IMR-90 (cell line): Measurements from ENCODE around the gene OTOG. TPM values are rescaled to one million over a fixed set of nuclear protein-coding genes. Genes with fewer than 3 reads are reported as not detected.

Experiments used
- ATAC-seq: fragments of 200-7000 bp; cut with Tn5 transposase; 2 replicates; pipeline ENCODE4 v1.9.1; 2020; ENCODE audit warnings: low read depth, mild to moderate bottlenecking, moderate library complexity
- BruUV-seq: library from RNA; stranded (reverse); fragments of 400-500 nt; replicated peaks from 2 replicates; lab custom pipeline; 2021; lab: Mats Ljungman, UMichigan
- CTCF ChIA-PET: fragments of 300-600 bp; formaldehyde crosslinking; extraction: SDS; loops from one replicate; lab custom pipeline; 2021; ENCODE audit warnings: antibody characterized with exemption; lab: Yijun Ruan, JAX
- POLR2A ChIA-PET: fragments of 300-600 bp; sonication (Branson Sonifier 250); formaldehyde crosslinking; loops from one replicate; lab custom pipeline; 2022; ENCODE audit warnings: antibody characterized with exemption; ENCODE audit not compliant: unreplicated experiment; lab: Charles Lee
- DNase-seq: peaks from one replicate; pipeline ENCODE4 v3.0.0; 2013
- H2AFZ ChIP-seq: replicated peaks from 2 replicates; pipeline ENCODE3; 2013; ENCODE audit warnings: low read length, mild to moderate bottlenecking; ENCODE audit not compliant: poor library complexity
- H2AK5ac ChIP-seq: 2 replicates; pipeline ENCODE4 v1.6.1; 2013; ENCODE audit warnings: low read depth, low read length, inconsistent platforms
- H2AK9ac ChIP-seq: replicated peaks from 2 replicates; pipeline ENCODE3; 2013; ENCODE audit warnings: mild to moderate bottlenecking, low read depth, low read length, moderate library complexity; ENCODE audit not compliant: poor library complexity
- H2BK120ac ChIP-seq: 2 replicates; pipeline ENCODE4 v1.6.1; 2013; ENCODE audit warnings: low read depth, low read length, inconsistent platforms
- H2BK15ac ChIP-seq: 3 replicates; pipeline ENCODE4 v1.6.1; 2013; ENCODE audit warnings: low read depth, low read length, inconsistent platforms
- H2BK20ac ChIP-seq: 2 replicates; pipeline ENCODE4 v1.6.1; 2013; ENCODE audit warnings: low read depth, mild to moderate bottlenecking, inconsistent platforms, low read length, moderate library complexity
- H2BK5ac ChIP-seq: 2 replicates; pipeline ENCODE4 v1.6.1; 2013; ENCODE audit warnings: mild to moderate bottlenecking, low read depth, low read length, inconsistent platforms; ENCODE audit not compliant: poor library complexity, severe bottlenecking
- H3K14ac ChIP-seq: replicated peaks from 2 replicates; pipeline ENCODE4 v1.6.1; 2013; ENCODE audit warnings: low read depth, low read length, inconsistent platforms
- H3K18ac ChIP-seq: 2 replicates; pipeline ENCODE4 v1.6.1; 2013; ENCODE audit warnings: low read depth, low read length, control low read depth
- H3K23ac ChIP-seq: 2 replicates; pipeline ENCODE4 v1.6.1; 2013; ENCODE audit warnings: low read depth, low read length, inconsistent platforms
- H3K27ac ChIP-seq: 2 replicates; pipeline ENCODE4 v1.5.1; 2013; ENCODE audit warnings: mild to moderate bottlenecking, control low read depth, low read length; ENCODE audit not compliant: insufficient read depth
- H3K27me3 ChIP-seq: 2 replicates; pipeline ENCODE4 v1.6.1; 2013; ENCODE audit warnings: low read length; ENCODE audit not compliant: control insufficient read depth, insufficient read depth
- H3K36me3 ChIP-seq: 2 replicates; pipeline ENCODE4 v1.6.1; 2013; ENCODE audit warnings: low read length, mixed read lengths; ENCODE audit not compliant: control insufficient read depth, insufficient read depth
- H3K4ac ChIP-seq: 2 replicates; pipeline ENCODE4 v1.6.1; 2013; ENCODE audit warnings: low read depth, low read length, inconsistent platforms
- H3K4me1 ChIP-seq: 2 replicates; pipeline ENCODE4 v1.6.1; 2013; ENCODE audit warnings: low read length, mixed read lengths; ENCODE audit not compliant: control insufficient read depth, insufficient read depth
- H3K4me2 ChIP-seq: 2 replicates; pipeline ENCODE4 v1.6.1; 2013; ENCODE audit warnings: low read depth, mild to moderate bottlenecking, control low read depth, low read length, moderate library complexity
- H3K4me3 ChIP-seq: 2 replicates; pipeline ENCODE4 v1.5.1; 2013; ENCODE audit warnings: low read depth, mild to moderate bottlenecking, control low read depth, low read length, moderate library complexity; ENCODE audit not compliant: insufficient read depth
- H3K56ac ChIP-seq: 2 replicates; pipeline ENCODE4 v1.6.1; 2013; ENCODE audit warnings: low read length, inconsistent platforms; ENCODE audit not compliant: insufficient read depth; ENCODE audit errors: extremely low read depth
- H3K79me1 ChIP-seq, 2 experiments: 2 replicates each; pipeline ENCODE4 v1.6.1; 2013; ENCODE audit warnings: low read length in 2 of 2, inconsistent platforms in 1 of 2, low read depth in 1 of 2
- H3K9ac ChIP-seq: 2 replicates; pipeline ENCODE4 v1.6.1; 2013; ENCODE audit warnings: low read depth, low read length, control low read depth
- H3K9me1 ChIP-seq: 2 replicates; pipeline ENCODE4 v1.6.1; 2013; ENCODE audit warnings: low read length, inconsistent platforms; ENCODE audit not compliant: insufficient read depth
- H3K9me3 ChIP-seq: 2 replicates; pipeline ENCODE4 v1.6.1; 2013; ENCODE audit warnings: low read length; ENCODE audit not compliant: control insufficient read depth, insufficient read depth
- H4K20me1 ChIP-seq: 2 replicates; pipeline ENCODE4 v1.6.1; 2013; ENCODE audit warnings: low read length, inconsistent platforms; ENCODE audit not compliant: insufficient read depth
- H4K5ac ChIP-seq: 2 replicates; pipeline ENCODE4 v1.6.1; 2013; ENCODE audit warnings: mild to moderate bottlenecking, low read depth, low read length, control low read depth
- H4K8ac ChIP-seq, 2 experiments: 2 replicates each; pipeline ENCODE4 v1.6.1; 2013; ENCODE audit warnings: low read depth in 2 of 2, low read length in 2 of 2, control low read depth in 1 of 2, inconsistent platforms in 1 of 2
- H4K91ac ChIP-seq: 2 replicates; pipeline ENCODE4 v1.6.1; 2013; ENCODE audit warnings: low read depth, low read length, inconsistent platforms; ENCODE audit not compliant: insufficient read depth
- BHLHE40 ChIP-seq: fragments of 150-350 bp; IDR thresholded peaks from 2 replicates; pipeline ENCODE4 v1.6.1; 2016; ENCODE audit warnings: mild to moderate bottlenecking, low read depth, low read length
- CEBPB ChIP-seq: IDR thresholded peaks from 2 replicates; pipeline ENCODE4 v1.6.1; 2012; ENCODE audit warnings: low read depth, low read length, improper control_type of control experiment
- CHD1 ChIP-seq: IDR thresholded peaks from 2 replicates; pipeline ENCODE4 v1.6.1; 2012; ENCODE audit warnings: low read depth, low read length, improper control_type of control experiment
- CTCF ChIP-seq: conservative IDR thresholded peaks from 2 replicates; pipeline ENCODE4 v1.5.1; 2012; ENCODE audit warnings: mild to moderate bottlenecking, low read depth, low read length, improper control_type of control experiment
- ELK1 ChIP-seq: fragments of 150-350 bp; IDR thresholded peaks from 2 replicates; pipeline ENCODE4 v1.6.1; 2016; ENCODE audit warnings: low read depth, mild to moderate bottlenecking, low read length, moderate library complexity, borderline replicate concordance
- FOS ChIP-seq: fragments of 150-350 bp; IDR thresholded peaks from 2 replicates; pipeline ENCODE4 v1.6.1; 2016; ENCODE audit warnings: low read depth, low read length
- MAZ ChIP-seq: IDR thresholded peaks from 2 replicates; pipeline ENCODE4 v1.6.1; 2012; ENCODE audit warnings: low read depth, mild to moderate bottlenecking, low read length, improper control_type of control experiment, moderate library complexity, borderline replicate concordance
- MXI1 ChIP-seq: IDR thresholded peaks from 2 replicates; pipeline ENCODE4 v1.6.1; 2012; ENCODE audit warnings: low read depth, mild to moderate bottlenecking, low read length, moderate library complexity, borderline replicate concordance
- NFE2L2 ChIP-seq: fragments of 150-350 bp; IDR thresholded peaks from 2 replicates; pipeline ENCODE4 v1.6.1; 2016; ENCODE audit warnings: low read depth, mild to moderate bottlenecking, low read length
- POLR2A ChIP-seq: IDR thresholded peaks from 2 replicates; pipeline ENCODE4 v1.6.1; 2012; ENCODE audit warnings: mild to moderate bottlenecking, low read depth, low read length
- RAD21 ChIP-seq: IDR thresholded peaks from 2 replicates; pipeline ENCODE4 v1.6.1; 2012; ENCODE audit warnings: low read length, improper control_type of control experiment
- RCOR1 ChIP-seq: IDR thresholded peaks from 2 replicates; pipeline ENCODE4 v1.6.1; 2012; ENCODE audit warnings: mild to moderate bottlenecking, low read length, improper control_type of control experiment; ENCODE audit not compliant: insufficient replicate concordance
- RFX5 ChIP-seq: IDR thresholded peaks from 2 replicates; pipeline ENCODE4 v1.8.0; 2012; ENCODE audit warnings: low read depth, mild to moderate bottlenecking, low read length, moderate library complexity
- SMC3 ChIP-seq: fragments of 150-350 bp; IDR thresholded peaks from 2 replicates; pipeline ENCODE4 v1.6.1; 2016; ENCODE audit warnings: low read depth, mild to moderate bottlenecking, antibody characterized with exemption, low read length, moderate library complexity
- USF2 ChIP-seq: fragments of 150-350 bp; IDR thresholded peaks from 2 replicates; pipeline ENCODE4 v1.6.1; 2017; ENCODE audit warnings: mild to moderate bottlenecking, antibody characterized with exemption, low read length, low read depth
- WGBS, 2 experiments: methylation state at CpG; one replicate each; pipeline versions ENCODE4 v1.1.5 to v1.1.7; 2013; ENCODE audit warnings: missing lambda C conversion rate in 2 of 2; ENCODE audit not compliant: insufficient read length in 1 of 2; ENCODE audit errors: extremely low coverage in 2 of 2; 5-methylcytosine and 5-hydroxymethylcytosine counted together
- dilution Hi-C: fragments of 300-500 bp; cut with HindIII; formaldehyde crosslinking; loops from one replicate; pipeline ENCODE4 v1.14.3; 2018; ENCODE audit warnings: low sequenced_read_pairs; ENCODE audit not compliant: unreplicated experiment
- in situ Hi-C: fragments of 300-500 bp; cut with MboI; formaldehyde crosslinking; loops from 3 replicates; pipeline ENCODE4 v1.14.3; 2019; ENCODE audit warnings: low sequenced_read_pairs, inconsistent platforms, mixed read lengths
- intact Hi-C: fragments of 100-400 bp; cut with micrococcal nuclease; formaldehyde crosslinking; loops from 2 replicates; pipeline ENCODE4 v1.10.0; 2022
- polyA plus RNA-seq, 3 experiments: library from polyadenylated mRNA; depleted of rRNA; stranded (reverse); fragments of >200 nt; gene quantifications; 2 replicates each; pipeline ENCODE4 v1.2.3, GENCODE V29; 2012; ENCODE audit warnings: low replicate concordance in 1 of 3
- total RNA-seq: library from RNA; depleted of rRNA; stranded (reverse); fragments of >200 nt; gene quantifications from 2 replicates; pipeline ENCODE4 v1.2.3, GENCODE V29; 2012

The OTOG gene
- total and polyA plus RNA-seq, 2 of the 4 experiments (the other 2 are of a cell fraction), result not detected

GRCh38 chr11:17508791-17509190, 38.3 kb upstream of the OTOG start:
- Histone ChIP-seq H4K20me1 (no peaks in the 10 kb centered on the region), H3K4me1 (no peaks in the 10 kb centered on the region), H3K9me3 (no peaks in the 10 kb centered on the region), H2BK120ac (no peak overlapping the region), H3K9me1 (no peaks in the 10 kb centered on the region), H2AFZ (no peak overlapping the region), H4K91ac (no peak overlapping the region), H3K79me1 (no peaks in the 10 kb centered on the region), H3K4ac (no peak overlapping the region), H3K4me3 (no peak overlapping the region), H4K5ac (no peak overlapping the region), H3K27me3 (peaks cover 19% of the 10 kb centered on the region), H2AK9ac (no peak overlapping the region), H3K56ac (no peak overlapping the region), H3K36me3 (no peaks in the 10 kb centered on the region), H3K18ac (no peak overlapping the region), H2BK15ac (no peak overlapping the region), H3K14ac (no peak overlapping the region), H3K9ac (no peak overlapping the region), H2BK20ac (no peak overlapping the region), H4K8ac (no peak overlapping the region), H2BK5ac (no peak overlapping the region), H3K27ac (no peak overlapping the region), H3K23ac (no peak overlapping the region), H3K4me2 (no peak overlapping the region), H2AK5ac (no peak overlapping the region)
- no CpG with 5 or more reads among the region's 3 CpGs for WGBS, 2 experiments
- TF ChIP-seq FOS (no peak), RCOR1 (no peak), BHLHE40 (no peak), ELK1 (no peak), MAZ (no peak), USF2 (no peak), POLR2A (no peak), RFX5 (no peak), NFE2L2 (no peak), RAD21 (no peak), CTCF (no peak), SMC3 (no peak), MXI1 (no peak), CEBPB (no peak), CHD1 (no peak)
- no peak for DNase-seq
- intact Hi-C loops (loop anchor here (10.0 kb wide), 2 partner anchors 684 to 724 kb away; no protein-coding TSS in a partner anchor), in situ Hi-C loops (loop anchor here (10.0 to 25.0 kb wide), 2 partner anchors 274 to 571 kb away; no protein-coding TSS in a partner anchor), dilution Hi-C loops (no loop called here)
- ATAC-seq, result no peak
- ChIA-PET POLR2A (no interaction called here), CTCF (interaction anchor here (0.5 to 1.1 kb wide), 4 partner anchors 10 to 1093 kb away, joined by 3 to 4 read pairs (median 4); no protein-coding TSS in a partner anchor)
- BruUV-seq, result no TSS peak
